ENCODE data around the gene APOL6.

APOL6 gene

GRCh38 chr22:35609761-35610160 is 38.5 kb upstream of the APOL6 start:
- TF ChIP-seq, protein P1, sequence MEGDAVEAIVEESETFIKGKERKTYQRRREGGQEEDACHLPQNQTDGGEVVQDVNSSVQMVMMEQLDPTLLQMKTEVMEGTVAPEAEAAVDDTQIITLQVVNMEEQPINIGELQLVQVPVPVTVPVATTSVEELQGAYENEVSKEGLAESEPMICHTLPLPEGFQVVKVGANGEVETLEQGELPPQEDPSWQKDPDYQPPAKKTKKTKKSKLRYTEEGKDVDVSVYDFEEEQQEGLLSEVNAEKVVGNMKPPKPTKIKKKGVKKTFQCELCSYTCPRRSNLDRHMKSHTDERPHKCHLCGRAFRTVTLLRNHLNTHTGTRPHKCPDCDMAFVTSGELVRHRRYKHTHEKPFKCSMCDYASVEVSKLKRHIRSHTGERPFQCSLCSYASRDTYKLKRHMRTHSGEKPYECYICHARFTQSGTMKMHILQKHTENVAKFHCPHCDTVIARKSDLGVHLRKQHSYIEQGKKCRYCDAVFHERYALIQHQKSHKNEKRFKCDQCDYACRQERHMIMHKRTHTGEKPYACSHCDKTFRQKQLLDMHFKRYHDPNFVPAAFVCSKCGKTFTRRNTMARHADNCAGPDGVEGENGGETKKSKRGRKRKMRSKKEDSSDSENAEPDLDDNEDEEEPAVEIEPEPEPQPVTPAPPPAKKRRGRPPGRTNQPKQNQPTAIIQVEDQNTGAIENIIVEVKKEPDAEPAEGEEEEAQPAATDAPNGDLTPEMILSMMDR (IDR thresholded peaks at IDR 0.05; ENCODE audit: control extremely low read depth, extremely low read depth, low read depth, missing control alignments), result no peak
- CTCF ChIA-PET, result interaction anchor here (1.1 to 1.4 kb wide), 2 partner anchors 28 to 46 kb away, joined by 3 to 4 read pairs; no protein-coding TSS in a partner anchor
- no peak for DNase-seq (ENCODE audit: extremely low spot score)
- POLR2A ChIA-PET, result no interaction called here

DNA sequence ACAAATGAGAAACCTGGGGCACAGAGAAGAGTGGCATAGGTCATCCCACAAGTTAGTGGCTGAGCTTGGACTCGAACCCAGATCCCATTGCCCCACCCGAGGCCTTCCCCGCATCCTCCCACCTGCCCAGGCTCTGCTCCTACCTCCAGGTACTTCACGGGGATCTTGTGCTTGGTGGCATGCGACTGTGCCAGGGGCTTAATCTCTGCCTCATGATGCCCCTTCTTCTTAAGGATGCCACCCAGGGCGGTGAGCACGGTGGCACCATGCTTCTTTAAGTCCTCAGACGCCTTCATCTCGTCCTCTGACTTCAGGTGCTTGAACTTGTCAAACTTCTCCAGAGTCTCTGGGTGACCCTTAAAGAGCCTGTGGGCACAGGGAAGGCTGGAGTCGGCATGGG is 37.5 kb upstream of the APOL6 start:
- ChIA-PET CTCF (interaction anchor here (0.9 to 1.4 kb wide), 4 partner anchors 16 to 47 kb away, joined by 3 to 4 read pairs (median 3); no protein-coding TSS in a partner anchor), POLR2A (no interaction called here)
- no peak for DNase-seq (ENCODE audit: extremely low spot score)
- TF ChIP-seq, protein P1 (IDR thresholded peaks at IDR 0.05; ENCODE audit: control extremely low read depth, extremely low read depth, low read depth, missing control alignments), result no peak

DNA sequence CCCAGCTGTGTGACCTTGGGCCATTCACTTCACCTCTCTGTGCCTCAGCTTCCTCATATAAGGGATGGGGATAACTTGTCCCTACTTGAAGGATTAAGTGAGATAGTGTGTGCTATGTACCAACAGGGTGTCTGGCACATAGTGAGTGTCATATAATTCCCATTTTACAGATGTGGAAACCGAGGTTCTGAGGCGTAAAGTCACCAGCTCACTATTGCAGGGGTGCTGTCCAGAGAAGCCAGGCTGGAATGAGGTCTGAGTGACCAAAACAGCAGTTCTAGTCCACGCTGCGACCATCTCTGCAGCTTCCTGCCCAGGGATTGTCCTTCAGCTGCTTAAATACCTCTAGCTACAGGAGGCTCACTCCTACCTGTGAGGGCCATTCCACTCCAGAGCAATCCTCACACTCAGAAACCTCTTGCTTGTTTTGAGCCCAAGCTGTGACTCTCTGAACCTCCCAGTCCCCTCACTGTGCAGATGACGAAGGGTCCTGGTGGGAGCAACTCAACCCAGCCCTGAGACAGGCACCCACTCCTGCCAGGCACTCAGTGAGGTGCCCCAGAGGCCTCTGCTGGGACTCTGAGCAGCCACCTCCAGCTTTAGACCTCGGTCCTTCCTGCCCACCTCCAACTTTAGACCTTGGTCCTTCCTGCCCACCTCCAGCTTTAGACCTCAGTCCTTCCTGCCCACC is 36.9 kb upstream of the APOL6 start:
- CTCF ChIA-PET, result interaction anchor here (0.9 to 1.8 kb wide), 5 partner anchors 11 to 29 kb away, joined by 3 to 7 read pairs (median 4); no protein-coding TSS in a partner anchor
- TF ChIP-seq, protein P1 (IDR thresholded peaks at IDR 0.05; ENCODE audit: control extremely low read depth, extremely low read depth, low read depth, missing control alignments), result no peak
- POLR2A ChIA-PET, result no interaction called here
- DNase-seq (ENCODE audit: extremely low spot score), result no peak

DNA sequence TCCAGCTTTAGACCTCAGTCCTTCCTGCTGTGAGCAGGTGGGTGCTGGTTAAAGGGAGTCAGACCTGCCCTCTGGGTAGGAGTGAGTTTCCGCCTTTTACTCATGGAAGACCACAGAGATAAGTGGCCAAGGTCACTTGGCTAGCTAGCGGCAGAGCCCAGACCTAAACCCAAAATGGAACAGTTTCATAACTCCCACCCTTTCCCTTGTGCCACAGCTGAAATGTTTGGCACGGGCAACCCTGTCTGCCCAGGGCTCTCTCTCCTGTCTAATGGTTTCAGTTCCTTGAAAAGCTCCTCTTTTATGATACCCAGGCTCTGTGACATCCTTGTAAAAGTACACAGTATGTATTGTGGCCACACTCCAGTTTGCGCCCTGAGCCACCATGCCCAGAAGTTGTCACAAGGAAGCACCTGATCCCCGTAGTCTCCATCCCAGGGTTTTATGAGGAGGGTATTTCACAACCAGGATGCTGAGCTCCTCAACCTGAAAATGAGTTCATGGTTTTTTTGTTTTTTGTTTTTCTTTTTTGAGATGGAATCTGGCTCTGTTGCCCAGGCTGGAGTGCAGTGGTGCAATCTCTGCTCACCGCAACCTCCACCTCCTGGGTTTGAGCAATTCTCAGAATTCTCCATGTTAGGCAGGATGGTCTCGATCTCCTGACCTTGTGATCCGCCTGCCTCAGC is 36.2 kb upstream of the APOL6 start:
- TF ChIP-seq, protein P1 (IDR thresholded peaks at IDR 0.05; ENCODE audit: control extremely low read depth, extremely low read depth, low read depth, missing control alignments), result no peak
- CTCF ChIA-PET, result interaction anchor here (1.1 to 1.8 kb wide), 3 partner anchors 10 to 30 kb away, joined by 3 to 7 read pairs (median 4); no protein-coding TSS in a partner anchor
- POLR2A ChIA-PET, result no interaction called here
- no peak for DNase-seq (ENCODE audit: extremely low spot score)

DNA sequence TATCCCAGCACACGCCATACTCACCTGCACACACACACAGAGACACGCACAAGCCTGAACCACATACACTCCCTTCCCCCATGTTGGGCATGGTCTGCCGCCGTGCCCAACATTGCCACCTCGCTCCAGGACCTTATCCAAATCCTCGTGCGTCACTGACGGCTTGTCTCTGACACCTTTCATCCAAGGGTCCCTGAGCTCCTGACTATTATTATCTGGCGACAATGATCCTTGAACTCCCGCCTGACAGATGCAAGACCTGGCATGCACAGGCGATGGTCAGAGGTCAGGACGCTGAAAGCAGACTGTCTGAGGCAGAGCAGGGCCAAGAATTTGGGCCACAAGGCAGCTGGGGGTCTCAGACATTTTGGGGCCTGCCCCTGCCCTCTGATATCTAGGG is 35.3 kb upstream of the APOL6 start:
- CTCF ChIA-PET, result interaction anchor here (0.8 to 1.8 kb wide), 3 partner anchors 9 to 31 kb away, joined by 3 to 7 read pairs (median 4); no protein-coding TSS in a partner anchor
- TF ChIP-seq, protein P1 (IDR thresholded peaks at IDR 0.05; ENCODE audit: control extremely low read depth, extremely low read depth, low read depth, missing control alignments), result no peak

GRCh38 chr22:35614404-35614803 is 33.8 kb upstream of the APOL6 start:
- POLR2A ChIA-PET, result no interaction called here
- TF ChIP-seq, protein P1 (IDR thresholded peaks at IDR 0.05; ENCODE audit: control extremely low read depth, extremely low read depth, low read depth, missing control alignments), result no peak
- CTCF ChIA-PET, result no interaction called here
- no peak for DNase-seq (ENCODE audit: extremely low spot score)

More for the DNA sequence above, 35.3 kb upstream of the APOL6 start:
- POLR2A ChIA-PET, result no interaction called here
- no peak for DNase-seq (ENCODE audit: extremely low spot score)
